DLD1 (cell line): ENCODE measurements around the gene STPG4.
"Not testable (repeated sequence)": the region's sequence is repeated elsewhere in the genome, so short reads cannot be mapped to it uniquely, and the experiment has no call there.

Experiments
- in situ Hi-C: cut with HindIII; loops from 2 replicates; pipeline ENCODE4 v1.10.0; 2017; ENCODE audit warnings: low sequenced_read_pairs

The STPG4 gene

GRCh38 chr2:47129191-47129706, 25.9 kb downstream of the STPG4 start:
- in situ Hi-C loops, result no loop called here

GRCh38 chr2:47128705-47129104, 26.4 kb downstream of the STPG4 start:
- in situ Hi-C loops, result no loop called here

DNA sequence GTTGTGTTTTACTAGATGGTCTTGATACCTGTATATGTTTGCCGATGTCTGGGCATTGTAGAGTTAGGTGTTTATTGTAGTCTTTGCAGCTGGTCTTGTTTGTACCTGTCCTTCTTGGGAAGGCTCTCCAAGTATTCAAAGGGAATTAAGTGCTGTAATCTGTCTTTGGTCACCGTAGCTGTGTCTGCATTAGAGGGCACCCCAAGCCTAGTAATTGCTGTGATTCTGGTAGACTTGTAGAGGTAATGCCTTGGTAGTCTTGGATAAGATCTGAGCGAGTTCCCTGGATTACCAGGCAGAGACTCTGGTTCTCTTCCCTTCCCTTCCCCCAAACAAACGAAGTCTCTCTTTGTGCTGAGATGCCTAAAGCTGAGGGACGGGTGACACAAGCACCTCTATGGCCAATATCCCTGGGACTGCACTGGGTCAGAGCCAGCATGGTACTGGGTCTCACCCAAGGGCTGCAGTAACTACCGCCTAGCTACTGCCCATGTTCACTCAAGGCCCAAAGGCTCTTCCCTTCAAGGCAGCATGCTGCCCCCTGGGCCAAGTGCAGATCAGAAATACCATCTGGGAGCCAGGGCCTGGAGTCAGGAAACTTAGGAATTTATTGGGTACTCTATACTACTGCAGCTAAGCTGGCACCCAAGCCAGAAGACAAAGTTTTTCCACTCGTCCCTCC, 27.1 kb downstream of the STPG4 start:
- in situ Hi-C loops, result no loop called here

- in situ Hi-C loops, result no loop called here
Observed at GRCh38 chr2:47126783-47127182, 28.3 kb downstream of the STPG4 start.

- in situ Hi-C loops, result not testable (repeated sequence)
Observed at GRCh38 chr2:47124740-47125139, 30.4 kb downstream of the STPG4 start.

DNA sequence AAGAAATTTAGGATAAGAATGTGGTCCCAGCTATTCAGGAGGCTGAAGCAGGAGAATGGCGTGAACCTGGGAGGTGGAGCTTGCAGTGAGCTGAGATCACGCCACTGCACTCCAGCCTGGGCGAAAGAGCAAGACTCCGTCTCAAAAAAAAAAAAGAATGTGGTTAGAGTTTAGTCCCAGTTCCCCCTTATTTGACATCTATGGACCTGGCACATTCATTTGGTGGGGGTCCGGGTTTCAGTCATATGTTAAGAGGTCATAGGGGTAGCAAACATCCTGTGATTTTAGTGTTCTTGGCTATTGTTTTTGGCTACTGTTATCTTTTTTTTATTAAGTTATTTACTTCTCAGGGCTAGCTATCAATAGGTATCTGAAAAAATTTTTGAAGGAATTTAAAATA, 34.7 kb downstream of the STPG4 start:
- in situ Hi-C loops, result not testable (repeated sequence)

DNA sequence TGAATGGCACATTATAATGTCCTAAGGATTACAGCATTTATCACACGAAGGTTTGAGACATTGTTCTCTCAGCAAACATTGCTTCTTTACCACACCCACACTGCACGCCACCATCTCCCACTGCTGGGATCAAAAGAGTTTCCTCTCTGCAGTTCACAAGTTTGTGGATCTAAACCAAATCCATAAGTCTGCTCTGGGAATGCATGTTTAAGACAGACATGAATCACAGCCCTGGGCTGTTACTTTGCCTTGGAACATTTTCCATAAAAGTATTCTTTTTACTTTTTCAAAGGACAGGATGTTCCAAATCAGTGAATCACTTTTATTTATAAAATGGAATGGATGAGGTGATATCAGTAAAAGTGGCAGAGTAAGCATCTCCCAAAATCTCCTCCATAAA, 36.1 kb downstream of the STPG4 start:
- in situ Hi-C loops, result no loop called here

- in situ Hi-C loops, result no loop called here
Observed at GRCh38 chr2:47118581-47118980, 36.5 kb downstream of the STPG4 start.

DNA sequence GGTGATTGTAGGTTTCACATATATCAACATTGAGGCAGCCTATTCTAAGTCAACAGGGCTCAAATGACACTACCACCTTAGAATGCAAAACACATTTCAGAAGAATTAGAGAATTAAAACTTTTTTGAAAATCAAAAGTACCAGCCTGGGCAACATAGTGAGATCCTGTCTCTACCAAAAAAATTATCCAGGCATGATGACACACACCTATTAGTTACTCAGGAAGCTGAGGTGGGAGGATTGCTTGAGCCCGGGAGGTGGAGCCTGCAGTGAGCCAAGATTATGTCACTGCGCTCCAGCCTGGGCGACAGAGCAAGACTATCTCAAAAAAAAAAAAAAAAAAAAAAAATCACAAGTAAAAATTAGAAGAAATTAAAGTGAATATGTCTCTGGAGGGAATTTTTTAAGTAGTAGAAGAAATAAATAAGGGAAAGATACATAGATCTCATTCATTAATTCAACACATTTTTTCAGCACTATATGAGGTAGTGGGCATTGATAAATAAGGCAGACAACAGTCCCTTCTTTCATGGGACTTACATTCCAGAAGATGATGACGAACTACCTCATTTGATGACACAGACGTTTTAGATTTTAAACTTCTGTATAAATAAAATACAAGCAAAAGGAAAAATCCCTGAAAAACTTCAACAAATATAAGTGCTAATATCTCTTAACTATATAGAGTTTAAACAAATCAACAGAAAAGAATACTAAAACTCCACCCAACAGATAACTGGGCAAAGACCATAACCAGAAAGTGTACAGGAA, 42.3 kb downstream of the STPG4 start:
- in situ Hi-C loops, result no loop called here

GRCh38 chr2:47109680-47110079, 45.4 kb downstream of the STPG4 start:
- in situ Hi-C loops, result no loop called here

DNA sequence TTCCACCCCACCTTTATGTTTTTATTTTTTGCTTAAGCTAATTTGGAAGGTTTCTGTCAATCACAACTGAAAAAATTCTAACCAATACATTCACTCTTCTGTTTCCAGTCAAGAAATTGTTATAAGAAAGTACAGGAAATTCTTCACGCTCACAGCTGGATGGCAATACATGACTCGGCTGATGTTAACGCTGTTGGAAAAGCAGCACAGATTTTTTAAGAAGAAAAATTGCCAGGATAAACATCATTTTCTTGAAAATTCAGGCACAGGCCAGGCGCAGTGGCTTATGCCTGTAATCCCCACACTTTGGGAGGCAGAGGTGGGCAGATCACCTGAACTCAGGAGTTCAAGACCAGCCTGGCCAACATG, 46.1 kb downstream of the STPG4 start:
- in situ Hi-C loops, result no loop called here

DNA sequence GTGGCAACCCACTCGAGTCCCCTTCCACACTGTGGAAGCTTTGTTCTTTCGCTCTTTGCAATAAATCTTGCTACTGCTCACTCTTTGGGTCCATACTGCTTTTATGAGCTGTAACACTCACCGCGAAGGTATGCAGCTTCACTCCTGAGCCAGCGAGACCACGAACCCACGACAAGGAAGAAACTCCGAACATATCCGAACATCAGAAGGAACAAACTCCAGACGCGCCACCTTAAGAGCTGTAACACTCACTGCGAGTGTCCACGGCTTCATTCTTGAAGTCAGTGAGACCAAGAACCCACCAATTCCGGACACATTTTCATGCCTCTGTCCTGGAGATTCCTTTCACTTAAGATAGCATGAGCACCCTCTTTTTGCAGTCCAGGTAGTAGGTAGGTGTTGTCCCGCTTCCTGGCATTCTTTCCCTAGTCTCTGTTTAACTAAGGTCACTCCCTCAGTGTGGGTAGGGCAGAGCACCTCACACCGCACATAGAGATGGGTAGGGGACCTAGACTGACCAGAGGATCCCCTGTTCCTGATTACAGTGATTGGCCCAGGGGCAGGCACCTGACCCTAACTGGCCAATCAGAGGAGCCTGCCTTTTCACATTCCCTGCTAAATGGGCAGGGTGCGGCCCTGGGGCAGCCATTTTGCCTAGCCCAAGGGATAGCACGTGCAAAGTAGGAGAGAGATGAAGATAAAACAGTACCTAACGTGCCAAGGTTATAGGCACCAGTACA, 46.7 kb downstream of the STPG4 start:
- in situ Hi-C loops, result not testable (repeated sequence)

- in situ Hi-C loops, result not testable (repeated sequence)
Observed at GRCh38 chr2:47107201-47107600, 47.9 kb downstream of the STPG4 start.

DNA sequence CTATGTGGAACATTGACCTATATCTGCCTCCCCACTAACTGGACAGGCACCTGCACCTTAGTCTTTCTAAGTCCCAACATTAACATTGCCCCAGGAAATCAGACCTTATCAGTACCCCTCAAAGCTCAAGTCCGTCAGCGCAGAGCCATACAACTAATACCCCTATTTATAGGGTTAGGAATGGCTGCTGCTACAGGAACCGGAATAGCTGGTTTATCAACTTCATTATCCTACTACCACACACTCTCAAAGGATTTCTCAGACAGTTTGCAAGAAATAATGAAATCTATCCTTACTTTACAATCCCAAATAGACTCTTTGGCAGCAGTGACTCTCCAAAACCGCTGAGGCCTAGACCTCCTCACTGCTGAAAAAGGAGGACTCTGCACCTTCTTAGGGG, 48.9 kb downstream of the STPG4 start:
- in situ Hi-C loops, result not testable (repeated sequence)

DNA sequence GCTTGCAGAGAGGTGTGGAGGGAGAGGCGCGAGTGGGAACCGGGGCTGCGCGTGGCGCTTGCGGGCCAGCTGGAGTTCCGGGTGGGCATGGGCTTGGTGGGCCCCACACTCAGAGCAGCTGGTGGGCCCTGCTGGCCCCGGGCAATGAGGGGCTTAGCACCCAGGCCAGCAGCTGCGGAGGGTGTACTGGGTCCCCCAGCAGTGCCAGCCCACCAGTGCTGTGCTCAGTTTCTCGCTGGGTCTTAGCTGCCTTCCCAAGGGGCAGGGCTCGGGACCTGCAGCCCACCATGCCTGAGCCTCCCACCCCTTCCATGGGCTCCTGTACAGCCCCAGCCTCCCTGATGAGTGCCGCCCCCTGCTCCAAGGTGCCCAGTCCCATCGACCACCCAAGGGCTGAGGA, 55.4 kb downstream of the STPG4 start:
- in situ Hi-C loops, result loop anchor here (10.0 kb wide), 1 partner anchor 205 kb away; no protein-coding TSS in a partner anchor

- in situ Hi-C loops, result loop anchor here (10.0 kb wide), 1 partner anchor 206 kb away; no protein-coding TSS in a partner anchor
Observed at GRCh38 chr2:47098953-47099352, 56.2 kb downstream of the STPG4 start.

DNA sequence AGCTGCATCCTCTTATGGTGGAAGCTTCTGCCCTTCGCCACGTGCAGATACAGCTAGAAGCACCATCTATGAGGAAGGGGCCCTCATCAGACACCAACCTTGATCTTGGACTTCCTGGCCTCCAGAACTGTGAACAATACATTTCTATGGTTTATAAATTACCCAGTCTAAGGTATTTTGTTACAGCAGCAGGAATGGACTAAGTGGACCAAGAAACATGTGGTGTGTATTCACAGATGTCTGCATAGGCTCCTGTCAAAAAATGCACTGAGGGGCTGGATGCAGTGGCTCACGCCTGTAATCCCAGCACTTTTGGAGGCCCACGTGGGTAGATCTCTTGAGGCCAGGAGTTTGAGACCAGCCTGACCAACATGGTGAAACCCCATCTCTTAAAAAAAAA, 57.5 kb downstream of the STPG4 start:
- in situ Hi-C loops, result loop anchor here (10.0 kb wide), 1 partner anchor 207 kb away; no protein-coding TSS in a partner anchor

GRCh38 chr2:47096451-47096850, 58.7 kb downstream of the STPG4 start:
- in situ Hi-C loops, result loop anchor here (10.0 kb wide), 1 partner anchor 208 kb away; no protein-coding TSS in a partner anchor

DNA sequence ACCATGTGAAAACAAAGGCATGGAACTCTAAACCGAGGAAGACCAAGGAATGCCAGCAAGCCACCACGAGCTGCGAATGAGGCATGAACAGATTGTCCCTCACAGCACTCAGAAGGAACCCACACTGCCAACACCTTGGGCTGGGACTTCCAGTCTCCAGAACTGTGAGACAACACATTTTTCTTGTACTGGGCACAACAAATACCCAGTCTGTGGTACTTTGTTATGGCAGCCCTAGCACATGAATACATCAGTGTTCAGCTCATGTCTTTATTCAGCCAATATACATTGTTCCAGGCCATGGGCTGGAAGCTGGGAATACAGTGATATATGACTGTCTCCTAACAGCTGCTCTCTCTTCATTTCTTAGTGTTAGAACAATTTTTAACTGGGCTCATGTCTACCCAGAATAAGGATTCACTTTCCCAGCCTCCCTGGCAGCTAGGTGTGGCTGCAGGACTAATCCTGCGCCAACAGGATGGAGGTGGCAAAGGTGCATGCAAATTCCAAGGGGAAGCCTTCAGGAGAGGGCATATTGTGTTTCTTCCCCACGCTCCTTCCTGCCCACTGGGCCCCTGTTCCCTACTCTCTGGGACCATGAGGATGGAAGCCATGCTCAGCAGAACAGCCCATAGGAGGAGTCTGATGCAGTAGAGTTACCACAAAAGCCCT, 59.6 kb downstream of the STPG4 start:
- in situ Hi-C loops, result loop anchor here (10.0 kb wide), 1 partner anchor 209 kb away; no protein-coding TSS in a partner anchor

GRCh38 chr2:47094511-47095142, 60.5 kb downstream of the STPG4 start:
- in situ Hi-C loops, result loop anchor here (10.0 kb wide), 1 partner anchor 210 kb away; no protein-coding TSS in a partner anchor
